OCI-LY3 (cell line): ENCODE results near the gene SLC2A8.

Source experiments
- CTCF ChIP-seq: fragments of 200-600, 300-600 bp; sonication (generic); IDR thresholded peaks from 2 replicates; pipeline ENCODE4 v1.5.1; 2014; ENCODE audit warnings: antibody characterized with exemption, low read length, low read depth
- EZH2phosphoT487 ChIP-seq: fragments of 200-600 bp; shearing (Covaris generic); IDR thresholded peaks from 2 replicates; pipeline ENCODE4 v1.6.1; 2018; ENCODE audit warnings: antibody characterized with exemption, mixed run types, low read depth

- TF ChIP-seq CTCF (no peak), EZH2phosphoT487 (no peak)
These were observed 5.6 kb downstream of the SLC2A8 start for GRCh38 chr9:127402401-127403090.
